Endothelial cell of umbilical vein (primary cell): ENCODE results near the gene TPM1.

ENCODE experiments used
- CTCF ChIP-seq, 2 donors: IDR thresholded peaks; 1 replicate in 1 of 2; 2 replicates in 1 of 2; pipeline ENCODE4 v1.5.1; 2011; ENCODE audit warnings: low read length in 2 of 2, mild to moderate bottlenecking in 2 of 2, moderate library complexity in 2 of 2, control low read depth in 1 of 2, inconsistent platforms in 1 of 2, low read depth in 1 of 2; ENCODE audit not compliant: insufficient read depth in 1 of 2; ENCODE audit errors: extremely low read depth in 1 of 2
- JUN ChIP-seq: IDR thresholded peaks from 2 replicates; pipeline ENCODE4 v1.6.1; 2011; ENCODE audit warnings: borderline replicate concordance, low read depth; ENCODE audit not compliant: insufficient read length, insufficient read depth
- MYC ChIP-seq: IDR thresholded peaks from one replicate; pipeline ENCODE4 v1.6.1; 2011; ENCODE audit warnings: mild to moderate bottlenecking, low read depth, low read length

GRCh38 chr15:63008333-63009049 lies 34.1 kb upstream of the TPM1 start:
- TF ChIP-seq CTCF (IDR thresholded peaks at IDR 0.05; ENCODE audit: extremely low read depth in 1 of 2, insufficient read depth in 1 of 2, low read depth in 1 of 2, low read length in 2 of 2), result no peak
- no peak for TF ChIP-seq JUN
- TF ChIP-seq MYC, result no peak
